GM21528 (cell line): ENCODE data around the gene KCNH1.

Experiments used
- ATAC-seq: cut with Tn5 transposase; IDR thresholded peaks from one replicate; pipeline ENCODE4 v1.9.1; 2021; ENCODE audit warnings: mild to moderate bottlenecking, moderate library complexity; ENCODE audit not compliant: unreplicated experiment, low FRiP score

Gene KCNH1

GRCh38 chr1:210817385-210818275 lies 316.3 kb downstream of the KCNH1 start:
- ATAC-seq: no peak

DNA sequence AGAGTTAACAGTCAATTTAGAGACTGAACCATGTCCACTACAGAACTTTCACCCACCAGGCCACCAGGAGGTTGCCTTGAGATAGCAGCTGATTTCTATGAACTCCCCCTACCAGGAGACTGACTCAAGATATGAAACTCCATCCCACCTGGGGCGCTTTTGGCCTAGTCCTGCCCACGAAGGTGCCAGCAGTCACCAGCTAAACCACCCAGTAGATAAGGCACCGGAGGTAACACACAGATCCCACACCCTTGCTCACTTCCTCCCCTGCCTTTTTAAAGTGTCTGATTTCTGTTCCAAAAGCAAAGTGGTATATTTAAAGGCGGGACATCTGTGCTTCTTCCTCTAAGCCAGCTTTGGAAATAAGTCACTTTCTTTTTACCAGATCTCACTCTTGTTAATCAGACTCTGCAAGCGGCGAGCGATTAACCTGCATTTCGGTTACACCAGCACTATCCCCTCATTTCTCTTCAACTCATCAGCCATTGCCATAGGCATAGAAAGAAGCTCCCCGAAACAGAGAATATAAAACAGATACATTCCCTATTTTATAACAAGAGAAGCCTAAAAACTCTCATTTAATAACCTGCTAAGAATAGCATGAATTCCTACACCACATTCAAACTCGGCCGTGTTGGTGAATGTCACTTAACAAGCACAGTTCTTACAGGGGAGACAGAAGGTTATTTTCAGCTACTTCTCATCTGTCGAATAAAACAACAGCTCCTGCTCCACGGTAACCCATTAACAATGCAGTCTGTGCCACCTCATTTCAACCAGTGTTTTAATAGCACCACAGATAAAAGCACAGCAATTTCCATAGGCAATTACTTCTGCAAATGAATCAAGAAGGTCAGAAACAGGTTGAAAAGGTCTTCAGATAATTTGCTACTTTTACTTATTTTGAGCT lies 318.1 kb downstream of the KCNH1 start:
- ATAC-seq: no peak

DNA sequence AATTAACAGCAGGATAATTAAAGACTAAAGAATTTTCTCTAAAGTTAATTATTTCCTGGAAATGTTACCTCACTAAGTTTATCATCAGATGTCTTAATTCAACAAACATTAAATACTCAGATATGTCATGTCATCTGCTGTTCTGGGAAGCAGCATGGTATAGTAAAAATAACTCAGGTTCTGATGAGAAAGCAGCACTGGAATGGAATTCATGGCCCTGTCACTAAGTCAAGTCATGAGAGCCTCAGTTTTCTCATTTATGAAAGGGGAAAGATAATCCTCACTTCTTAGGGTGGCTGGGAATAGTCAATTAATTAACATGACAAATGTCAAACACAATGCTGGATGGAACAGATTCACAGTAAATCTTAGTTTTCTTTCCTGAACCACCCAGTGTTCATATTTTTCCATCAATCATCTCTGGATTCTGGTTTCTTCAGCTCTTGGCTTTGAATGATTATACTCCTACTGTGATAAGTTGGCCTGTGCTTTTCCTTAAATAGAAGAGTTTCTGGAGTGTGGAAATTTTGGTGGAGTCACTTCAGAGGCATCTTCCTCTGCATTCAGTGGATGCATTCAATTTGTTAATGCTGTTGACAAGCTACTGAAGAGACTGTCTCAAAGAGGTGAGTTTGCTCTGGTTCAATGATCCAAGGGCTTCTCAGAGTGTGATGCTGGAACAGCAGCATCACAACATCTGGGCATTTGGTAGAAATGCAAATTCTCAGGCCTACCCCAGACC lies 319.4 kb downstream of the KCNH1 start:
- ATAC-seq: no peak

DNA sequence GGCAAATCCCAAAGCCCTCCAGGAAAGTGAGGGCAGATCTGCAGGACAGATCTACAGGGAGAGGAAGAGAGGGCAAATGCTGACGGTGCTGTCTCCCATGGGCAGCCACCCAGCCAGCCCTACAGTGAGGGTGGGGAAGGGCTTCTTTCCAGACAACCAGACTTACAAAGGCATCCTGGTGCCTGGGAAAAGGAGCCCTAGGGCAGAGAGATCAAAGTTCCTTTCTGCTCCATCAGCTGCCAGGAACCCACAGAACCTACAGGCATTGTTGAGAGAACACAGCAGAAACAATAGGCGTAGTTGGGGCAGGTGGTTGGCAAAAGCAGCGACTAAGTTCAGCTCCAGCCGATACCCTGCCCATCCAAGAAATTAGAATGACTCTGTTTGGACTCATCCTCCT lies 332.4 kb downstream of the KCNH1 start:
- no peak for ATAC-seq

DNA sequence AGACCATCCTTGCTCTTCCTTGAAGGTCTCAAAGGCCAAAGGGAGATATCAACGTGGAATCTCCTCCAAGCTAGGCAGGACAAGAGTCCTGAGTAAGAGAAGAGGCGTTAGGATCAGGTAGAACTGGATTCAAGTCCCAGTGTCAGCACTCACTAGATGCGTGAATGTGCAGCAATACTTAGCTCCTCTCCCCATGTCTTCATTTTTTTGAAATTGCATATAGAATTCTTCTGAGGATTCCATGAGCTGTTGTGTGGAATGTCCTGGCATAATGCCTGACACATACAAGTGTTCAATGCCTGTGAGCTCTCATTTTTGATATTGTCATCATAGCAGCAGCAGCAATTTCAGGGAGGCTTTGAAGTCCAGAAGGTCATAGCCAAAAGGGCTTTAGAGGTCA lies 333.2 kb downstream of the KCNH1 start:
- ATAC-seq: no peak

- no peak for ATAC-seq
Measured at GRCh38 chr1:210800301-210800700, 333.6 kb downstream of the KCNH1 start.

GRCh38 chr1:210797422-210797821 lies 336.5 kb downstream of the KCNH1 start:
- ATAC-seq: no peak

DNA sequence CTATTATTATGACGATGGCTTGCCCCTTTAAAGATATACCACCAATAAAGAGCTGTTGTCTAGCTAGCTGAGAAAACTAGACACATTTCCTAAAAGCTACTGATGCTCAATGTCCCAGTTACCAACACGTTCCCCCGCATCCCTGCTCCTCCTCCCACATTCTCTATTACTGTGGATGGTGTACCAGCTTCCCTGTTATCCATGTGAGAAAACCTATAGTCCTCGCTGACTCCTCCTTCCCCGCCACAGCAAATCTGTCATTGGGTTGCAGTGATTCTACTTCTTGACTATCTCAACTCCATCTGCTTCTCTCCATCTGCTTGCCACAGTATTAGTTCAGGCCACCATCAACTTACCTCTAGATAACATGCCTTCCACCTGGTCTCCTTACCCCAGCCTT lies 337.5 kb downstream of the KCNH1 start:
- ATAC-seq: no peak

DNA sequence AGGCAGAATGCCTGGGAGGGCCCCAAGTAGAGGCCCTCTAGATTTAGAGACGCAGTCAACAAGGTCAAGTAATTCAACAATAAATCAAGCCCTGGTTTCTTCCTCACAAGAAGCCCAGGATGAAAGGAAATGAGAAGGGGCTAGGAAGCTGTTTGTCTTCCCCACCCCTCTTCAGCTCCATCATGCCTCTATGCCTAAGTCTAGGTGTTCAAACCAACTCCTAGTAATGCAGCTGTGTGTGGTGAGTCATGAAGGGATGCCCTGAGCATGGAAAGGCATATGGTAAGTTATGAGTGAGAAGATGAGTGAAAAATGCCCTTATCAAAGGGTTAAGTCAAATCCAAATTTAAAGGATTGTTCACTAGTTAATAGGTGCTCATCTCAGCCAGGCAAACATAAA lies 339.5 kb downstream of the KCNH1 start:
- ATAC-seq: no peak

DNA sequence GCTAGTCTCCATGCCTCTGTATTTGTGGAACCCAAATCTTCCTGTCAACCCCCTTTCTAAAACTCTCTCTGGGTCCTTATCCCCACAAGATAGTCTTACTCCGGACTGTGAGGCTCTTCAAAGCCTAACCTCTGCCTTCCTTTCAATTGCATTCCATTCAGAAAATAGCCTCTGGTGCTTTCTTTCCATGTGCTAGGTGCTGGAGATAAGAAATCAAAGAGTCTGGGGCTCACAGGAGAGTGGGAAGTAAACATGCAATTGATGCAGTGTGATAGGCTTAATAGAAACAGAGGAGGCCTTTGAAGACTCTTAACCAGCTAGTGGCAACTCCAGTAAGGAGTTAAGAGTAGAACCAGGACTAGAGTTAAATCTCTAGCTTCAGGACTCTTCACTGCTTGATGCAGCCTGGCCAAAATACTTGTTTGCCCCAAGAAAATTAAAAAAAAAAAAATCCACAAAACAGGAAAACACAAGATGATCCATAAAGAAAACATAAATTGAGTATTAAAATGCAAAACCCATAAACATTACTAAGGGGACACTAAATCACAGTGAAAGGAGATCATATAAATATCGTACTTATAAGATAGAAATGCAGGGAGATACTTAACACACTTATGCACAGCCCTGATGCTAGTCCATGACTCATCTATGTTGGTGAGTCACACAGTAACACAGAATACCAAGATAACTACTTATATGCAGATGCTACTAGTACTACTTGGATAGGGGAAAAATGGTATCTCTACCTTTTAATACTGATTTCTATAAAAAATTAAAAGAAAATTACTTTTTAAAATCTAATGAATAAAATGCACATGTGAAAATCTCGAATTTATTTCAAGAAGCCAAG lies 341.5 kb downstream of the KCNH1 start:
- no peak for ATAC-seq

GRCh38 chr1:210790196-210790595 lies 343.8 kb downstream of the KCNH1 start:
- no peak for ATAC-seq

- ATAC-seq: no peak
Measured at GRCh38 chr1:210787800-210788199, 346.1 kb downstream of the KCNH1 start.

DNA sequence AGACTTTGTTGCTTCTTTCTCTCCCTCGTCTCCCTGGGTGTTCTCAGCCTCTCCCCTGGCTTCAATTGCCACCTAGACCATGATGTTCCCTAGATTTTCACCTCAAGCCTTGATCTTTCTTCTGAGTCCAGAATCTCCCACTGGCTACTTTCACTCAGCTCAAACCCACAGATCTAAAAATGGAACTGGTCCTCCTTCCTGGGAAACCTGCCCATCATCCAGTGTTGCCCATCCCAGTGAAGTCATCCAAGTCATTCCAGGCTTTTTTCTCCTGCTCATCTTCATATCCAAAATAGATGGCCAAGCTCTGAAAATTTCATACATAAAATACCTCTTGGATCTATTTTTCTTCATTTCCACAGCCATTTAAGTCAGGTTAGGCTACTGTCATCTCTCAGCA lies 347.4 kb downstream of the KCNH1 start:
- ATAC-seq: no peak

- ATAC-seq: no peak
Measured at GRCh38 chr1:210783925-210784324, 350.0 kb downstream of the KCNH1 start.

DNA sequence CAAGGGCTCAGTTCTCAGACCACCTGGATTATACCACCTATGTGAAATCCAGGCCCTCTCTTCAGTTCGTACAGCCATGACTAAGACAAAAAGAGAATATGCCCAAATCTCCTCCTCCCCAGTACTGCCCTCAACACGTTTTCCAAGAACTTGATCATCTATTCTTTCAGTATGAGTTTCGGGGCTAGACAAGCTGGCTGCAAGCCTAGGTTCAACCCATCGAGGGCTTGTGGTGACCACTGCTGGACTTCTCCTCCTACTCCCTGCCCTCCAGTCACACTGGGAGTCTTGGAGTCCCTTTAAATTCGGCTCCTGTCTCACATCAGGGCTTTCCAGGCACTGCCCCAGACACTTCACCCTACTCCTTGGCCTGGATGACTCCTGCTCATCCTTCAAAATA lies 352.3 kb downstream of the KCNH1 start:
- ATAC-seq: no peak

- ATAC-seq: no peak
Measured at GRCh38 chr1:210779269-210779668, 354.7 kb downstream of the KCNH1 start.

DNA sequence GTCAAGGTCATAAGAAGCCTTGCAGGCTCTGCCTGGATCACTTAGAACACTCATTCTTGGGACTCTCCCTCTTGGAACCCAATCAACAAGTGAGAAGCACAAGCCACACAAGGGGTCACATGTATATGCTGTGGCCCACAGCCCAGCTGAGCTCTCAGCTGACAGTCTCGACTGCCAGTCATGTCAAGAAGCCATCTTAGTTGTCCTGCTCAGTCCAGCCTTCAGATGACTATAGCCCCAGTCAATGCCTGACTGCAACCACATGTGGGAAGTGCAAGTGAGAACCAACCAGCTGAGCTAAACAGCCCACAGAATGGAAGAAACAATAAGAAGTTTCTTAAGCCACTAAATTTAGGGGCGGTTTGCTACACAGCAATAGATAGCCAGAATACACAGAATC lies 356.0 kb downstream of the KCNH1 start:
- no peak for ATAC-seq

DNA sequence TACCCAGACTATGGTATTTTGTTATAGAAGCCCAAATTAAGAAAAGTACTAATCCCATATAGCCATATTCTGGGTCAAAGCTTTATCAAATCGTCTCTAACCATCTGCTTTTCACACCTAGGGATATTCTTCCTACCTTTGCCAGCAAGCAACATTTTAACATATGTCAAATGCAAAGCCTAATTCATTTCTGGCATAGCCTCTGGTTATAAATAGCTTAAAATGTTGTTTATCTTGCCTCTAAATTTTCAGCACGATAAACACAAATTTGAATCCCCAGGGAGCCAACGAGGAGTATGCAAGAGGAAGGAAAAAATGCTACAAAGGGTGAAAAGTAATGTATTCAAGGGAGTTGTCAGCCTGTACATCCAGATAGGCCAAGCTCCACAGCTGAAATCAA lies 357.2 kb downstream of the KCNH1 start:
- ATAC-seq: no peak

DNA sequence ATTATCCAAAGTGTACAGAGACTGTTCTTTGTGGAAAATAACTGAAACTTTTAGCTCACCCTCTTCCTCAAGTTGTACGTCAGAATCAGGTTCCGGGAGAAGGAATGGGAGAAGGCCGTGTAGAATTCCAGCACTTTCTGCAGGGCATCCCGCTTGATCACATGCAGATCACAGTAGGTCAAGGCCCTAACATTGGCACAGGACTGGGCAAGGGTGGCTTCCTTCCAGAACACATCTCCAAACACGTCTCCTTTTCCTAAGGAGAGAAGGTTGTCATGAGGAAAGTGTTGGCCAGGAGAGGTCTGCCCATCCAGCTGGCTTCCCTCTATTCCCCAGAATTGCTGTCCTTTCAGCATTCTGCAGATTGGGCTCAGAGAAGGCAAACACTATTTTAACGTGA lies 358.7 kb downstream of the KCNH1 start:
- ATAC-seq: no peak

- no peak for ATAC-seq
Measured at GRCh38 chr1:210773450-210773849, 360.5 kb downstream of the KCNH1 start.
